Measurements from ENCODE around the gene SH3RF1.
"Not testable (repeated sequence)": the region's sequence is repeated elsewhere in the genome, so short reads cannot be mapped to it uniquely, and the experiment has no call there.

Gene SH3RF1

GRCh38 chr4:169270810-169271691 lies at the start of gene SH3RF1:
TSS of gene SH3RF1 (minus strand) at chr4:169270956. CDS start at chr4:169269212, 1,744 bp downstream.
- peak; percentile 45 to 73 for DNase-seq

GRCh38 chr4:169315530-169316343 lies 45.0 kb upstream of the SH3RF1 start:
- DNase-seq = no peak

- peak; percentile 74 to 82 for DNase-seq
Measured at GRCh38 chr4:169314906-169315305, 44.1 kb upstream of the SH3RF1 start.

- no peak for DNase-seq
Measured at GRCh38 chr4:169313732-169314131, 43.0 kb upstream of the SH3RF1 start.

- DNase-seq = no peak
Measured at GRCh38 chr4:169312690-169313422, 42.1 kb upstream of the SH3RF1 start.

GRCh38 chr4:169311643-169312365 lies 41.0 kb upstream of the SH3RF1 start:
- DNase-seq = peak; percentile 18 to 51

- DNase-seq = no peak
Measured at GRCh38 chr4:169309326-169309967, 38.7 kb upstream of the SH3RF1 start.

GRCh38 chr4:169307576-169307975 lies 36.8 kb upstream of the SH3RF1 start:
- DNase-seq = peak; percentile 25 to 28

GRCh38 chr4:169305651-169306050 lies 34.9 kb upstream of the SH3RF1 start:
- DNase-seq = no peak

GRCh38 chr4:169305173-169305572 lies 34.4 kb upstream of the SH3RF1 start:
- no peak for DNase-seq

GRCh38 chr4:169295822-169296221 lies 25.1 kb upstream of the SH3RF1 start:
- DNase-seq = no peak

GRCh38 chr4:169293343-169294176 lies 22.8 kb upstream of the SH3RF1 start:
- DNase-seq = no peak

- DNase-seq = not testable (repeated sequence)
Measured at GRCh38 chr4:169287983-169288382, 17.2 kb upstream of the SH3RF1 start.

- peak in 1 of 2 experiments; percentile 10 for DNase-seq
Measured at GRCh38 chr4:169286562-169287301, 16.0 kb upstream of the SH3RF1 start.

GRCh38 chr4:169283114-169283509 lies 12.4 kb upstream of the SH3RF1 start:
- DNase-seq = no peak

GRCh38 chr4:169282429-169283113 lies 11.8 kb upstream of the SH3RF1 start:
- DNase-seq = no peak

- DNase-seq = no peak
Measured at GRCh38 chr4:169279108-169279507, 8.4 kb upstream of the SH3RF1 start.

GRCh38 chr4:169278624-169279023 lies 7.9 kb upstream of the SH3RF1 start:
- DNase-seq = no peak

GRCh38 chr4:169277838-169278237 lies 7.1 kb upstream of the SH3RF1 start:
- DNase-seq = not testable (repeated sequence)

Data from SHP77 (cell line).